ENCODE measurements around the gene CREB3L1.

CREB3L1 gene

DNA sequence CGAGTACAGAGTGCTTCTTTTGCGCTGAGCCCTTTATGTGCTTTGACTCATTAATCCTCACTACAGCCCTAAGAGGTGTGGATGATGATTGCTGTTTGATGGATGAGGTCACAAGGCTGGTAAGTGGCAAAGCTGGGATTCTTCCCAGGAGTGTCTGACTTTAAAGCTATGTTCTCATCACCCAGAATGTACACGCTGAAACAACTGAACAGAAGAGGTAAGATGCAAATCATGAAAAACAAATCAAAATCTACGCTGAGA is 37.7 kb upstream of the CREB3L1 start:
- peaks cover 19% of the 10 kb centered on the region for H3K4me1 ChIP-seq (ENCODE audit: control insufficient read depth, insufficient read depth, low read length)
- H3K27ac ChIP-seq (ENCODE audit: insufficient read depth, low read depth, low read length, poor library complexity, severe bottlenecking): no peak overlapping the region
- 94 to 96% methylated on average over 3 to 4 of the region's 4 CpGs for WGBS, 2 experiments

DNA sequence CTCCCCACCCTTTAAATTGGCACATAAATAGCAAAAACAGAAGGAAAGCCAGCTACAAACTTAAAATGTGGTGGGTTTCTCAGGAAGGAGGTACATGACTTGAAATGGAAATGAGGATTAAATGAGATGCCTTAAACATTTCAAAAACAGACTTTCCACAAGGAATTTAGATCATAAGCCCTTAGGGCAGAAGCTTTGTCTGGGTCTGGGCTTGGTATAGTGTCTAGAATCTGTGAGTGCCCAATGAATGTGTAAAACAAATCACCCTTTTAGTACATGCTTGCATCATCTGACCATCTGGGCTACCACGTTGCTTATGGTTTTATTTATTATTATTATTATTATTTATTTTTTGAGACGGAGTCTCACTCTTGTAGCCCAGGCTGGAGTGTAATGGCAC is 37.1 kb upstream of the CREB3L1 start:
- no peaks in the 10 kb centered on the region for H3K36me3 ChIP-seq (ENCODE audit: control insufficient read depth, insufficient read depth, low read length)
- WGBS, 2 experiments: 100% methylated on average over 1 of the region's 2 CpGs
- peaks cover 35% of the 10 kb centered on the region for H3K27me3 ChIP-seq (ENCODE audit: control insufficient read depth, insufficient read depth, low read length, poor library complexity, severe bottlenecking)
- no peak overlapping the region for H3K4me3 ChIP-seq (ENCODE audit: insufficient read depth, low read depth, low read length)
- no peak overlapping the region for H3K27ac ChIP-seq (ENCODE audit: insufficient read depth, low read depth, low read length, poor library complexity, severe bottlenecking)
- H3K9me3 ChIP-seq (ENCODE audit: control insufficient read depth, low read length): no peaks in the 10 kb centered on the region
- H3K4me1 ChIP-seq (ENCODE audit: control insufficient read depth, insufficient read depth, low read length): peaks cover 18% of the 10 kb centered on the region

More for the DNA sequence above, 37.7 kb upstream of the CREB3L1 start:
- Histone ChIP-seq H3K27me3 (ENCODE audit: control insufficient read depth, insufficient read depth, low read length, poor library complexity, severe bottlenecking) (peaks cover 35% of the 10 kb centered on the region), H3K36me3 (ENCODE audit: control insufficient read depth, insufficient read depth, low read length) (no peaks in the 10 kb centered on the region), H3K4me3 (ENCODE audit: insufficient read depth, low read depth, low read length) (no peak overlapping the region), H3K9me3 (ENCODE audit: control insufficient read depth, low read length) (no peaks in the 10 kb centered on the region)

DNA sequence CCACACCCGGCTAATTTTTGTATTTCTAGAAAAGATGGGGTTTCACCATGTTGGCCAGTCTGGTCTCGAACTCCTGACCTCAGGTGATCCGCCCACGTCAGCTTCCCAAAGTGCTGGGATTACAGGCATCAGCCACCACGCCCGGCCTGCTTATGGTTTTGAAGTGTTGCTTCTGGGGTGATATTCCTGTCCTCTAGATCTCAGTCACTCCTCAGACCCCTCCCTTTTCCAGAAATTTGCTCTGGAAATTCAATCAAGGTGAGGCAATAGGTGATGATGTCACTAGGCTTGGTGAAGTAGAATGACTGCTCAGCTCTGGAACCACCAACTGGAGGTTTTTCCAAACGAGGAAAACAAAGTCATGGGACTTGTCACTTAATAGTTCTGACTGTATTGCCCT is 36.6 kb upstream of the CREB3L1 start:
- peaks cover 33% of the 10 kb centered on the region for H3K27me3 ChIP-seq (ENCODE audit: control insufficient read depth, insufficient read depth, low read length, poor library complexity, severe bottlenecking)
- no peak overlapping the region for H3K27ac ChIP-seq (ENCODE audit: insufficient read depth, low read depth, low read length, poor library complexity, severe bottlenecking)
- 88 to 95% methylated on average over 7 of the region's 7 CpGs for WGBS, 2 experiments
- H3K9me3 ChIP-seq (ENCODE audit: control insufficient read depth, low read length): no peaks in the 10 kb centered on the region
- H3K36me3 ChIP-seq (ENCODE audit: control insufficient read depth, insufficient read depth, low read length): no peaks in the 10 kb centered on the region
- no peak overlapping the region for H3K4me3 ChIP-seq (ENCODE audit: insufficient read depth, low read depth, low read length)
- H3K4me1 ChIP-seq (ENCODE audit: control insufficient read depth, insufficient read depth, low read length): peaks cover 18% of the 10 kb centered on the region

DNA sequence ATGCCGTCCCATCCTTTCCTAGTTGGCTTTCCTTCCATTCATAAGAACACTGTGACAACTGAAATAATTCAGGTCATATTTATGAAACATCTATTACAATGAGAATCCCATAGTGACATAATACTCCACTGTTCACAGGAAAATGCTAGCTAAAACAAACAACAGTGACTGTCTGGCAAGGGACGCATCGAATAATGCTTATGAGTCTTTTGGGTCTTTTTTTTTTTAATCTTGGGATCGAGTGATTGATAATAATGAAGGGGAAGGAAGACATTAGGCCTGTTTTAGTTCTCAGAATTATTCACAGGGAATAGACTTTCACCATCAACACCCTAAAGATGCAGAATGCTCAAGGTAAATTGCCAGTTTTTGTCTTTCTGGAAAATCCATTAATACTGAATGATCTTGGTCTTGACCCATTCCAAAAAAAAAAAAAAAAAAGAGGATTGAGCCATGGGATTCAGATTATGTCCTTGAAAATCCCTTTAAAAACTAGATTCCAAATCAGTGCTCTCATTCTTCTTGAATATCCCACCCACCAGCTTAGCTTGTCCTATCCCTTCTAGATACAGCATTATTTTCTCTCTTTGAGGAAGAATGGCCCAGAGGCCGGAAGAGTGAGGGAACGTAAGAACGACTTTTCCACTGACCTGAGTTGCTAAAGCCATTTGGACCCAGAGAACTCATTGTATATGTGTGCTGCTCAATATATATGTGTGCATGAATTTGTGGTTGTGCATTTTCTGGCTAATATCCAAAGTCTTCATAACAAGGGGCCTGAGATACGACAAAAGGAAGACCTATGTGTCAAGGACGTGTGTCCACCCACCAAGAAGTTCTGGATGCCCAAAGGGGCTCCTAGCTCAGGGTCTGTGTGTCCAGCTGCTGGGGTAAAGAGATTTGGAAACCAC is 35.2 kb upstream of the CREB3L1 start:
- 86% methylated on average over 9 of the region's 9 CpGs for WGBS, 2 experiments

DNA sequence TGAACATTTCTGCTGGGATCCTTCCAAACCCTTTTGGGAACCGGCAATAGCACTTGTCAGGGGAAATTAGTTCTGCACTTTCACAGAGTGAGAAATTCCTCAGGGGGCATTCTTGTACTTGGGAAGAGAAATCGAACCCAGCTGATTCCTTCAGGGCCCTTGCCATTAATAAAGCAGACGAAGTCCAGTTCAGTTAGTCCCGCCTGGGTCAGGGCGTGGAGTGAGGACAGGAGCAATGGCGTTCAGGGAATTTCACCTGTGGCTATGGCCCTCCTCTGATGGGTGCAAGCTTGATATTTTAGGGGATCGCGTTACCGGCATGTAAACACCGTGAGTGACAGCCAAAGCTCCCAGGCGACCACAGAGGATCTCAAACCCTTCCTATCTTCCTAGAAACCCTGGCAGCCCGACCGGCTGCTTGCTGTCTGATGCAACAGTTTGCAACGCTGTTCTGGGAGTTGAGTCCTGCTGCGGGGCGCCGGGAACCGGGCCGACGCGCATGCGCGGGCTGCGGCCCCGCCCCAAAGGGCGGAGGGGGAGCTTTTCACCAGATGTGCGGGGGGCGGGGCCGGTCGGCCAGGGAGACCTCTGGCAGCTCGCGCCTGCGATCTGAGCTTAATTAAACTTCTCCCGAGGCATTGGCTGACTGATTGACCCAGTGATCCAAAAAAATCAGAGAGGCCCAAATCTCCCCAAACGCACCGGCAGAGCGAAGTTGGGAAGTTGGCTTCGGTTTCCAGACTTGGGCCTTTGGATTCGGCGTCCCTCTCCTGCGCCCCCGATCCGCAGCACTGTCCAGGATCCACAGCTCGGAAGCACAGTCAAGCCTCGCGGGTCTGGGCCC is 34.3 kb upstream of the CREB3L1 start:
- Histone ChIP-seq H3K4me3 (ENCODE audit: insufficient read depth, low read depth, low read length) (peak overlapping the region; percentile 35), H3K4me1 (ENCODE audit: control insufficient read depth, insufficient read depth, low read length) (peaks cover 13% of the 10 kb centered on the region), H3K27ac (ENCODE audit: insufficient read depth, low read depth, low read length, poor library complexity, severe bottlenecking) (peak overlapping the region; percentile 95), H3K9me3 (ENCODE audit: control insufficient read depth, low read length) (no peaks in the 10 kb centered on the region), H3K36me3 (ENCODE audit: control insufficient read depth, insufficient read depth, low read length) (no peaks in the 10 kb centered on the region), H3K27me3 (ENCODE audit: control insufficient read depth, insufficient read depth, low read length, poor library complexity, severe bottlenecking) (peaks cover 10% of the 10 kb centered on the region)
- 2% methylated on average over 46 of the region's 46 CpGs for WGBS, 2 experiments

More for the DNA sequence above, 35.2 kb upstream of the CREB3L1 start:
- H3K4me3 ChIP-seq (ENCODE audit: insufficient read depth, low read depth, low read length): peak overlapping the region; percentile 35
- H3K9me3 ChIP-seq (ENCODE audit: control insufficient read depth, low read length): no peaks in the 10 kb centered on the region
- peak overlapping the region; percentile 95 for H3K27ac ChIP-seq (ENCODE audit: insufficient read depth, low read depth, low read length, poor library complexity, severe bottlenecking)
- H3K27me3 ChIP-seq (ENCODE audit: control insufficient read depth, insufficient read depth, low read length, poor library complexity, severe bottlenecking): peaks cover 18% of the 10 kb centered on the region
- H3K4me1 ChIP-seq (ENCODE audit: control insufficient read depth, insufficient read depth, low read length): peaks cover 14% of the 10 kb centered on the region
- H3K36me3 ChIP-seq (ENCODE audit: control insufficient read depth, insufficient read depth, low read length): no peaks in the 10 kb centered on the region

DNA sequence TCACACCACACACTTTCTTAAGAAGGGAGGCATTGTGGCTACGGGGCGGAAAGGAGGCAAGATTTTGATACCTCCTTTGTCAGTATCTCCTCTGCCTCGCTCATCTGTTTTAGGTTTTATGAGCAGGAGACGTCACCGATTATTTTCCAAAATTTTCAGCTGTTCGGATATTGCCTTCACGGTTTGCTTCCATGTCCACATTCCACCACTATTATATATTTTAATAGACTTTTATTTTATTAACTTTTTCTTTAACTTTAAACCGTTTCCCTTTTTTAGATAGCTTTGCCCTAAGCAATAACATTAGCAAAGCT is 33.7 kb upstream of the CREB3L1 start:
- Histone ChIP-seq H3K4me3 (ENCODE audit: insufficient read depth, low read depth, low read length) (peak overlapping the region; percentile 35), H3K27me3 (ENCODE audit: control insufficient read depth, insufficient read depth, low read length, poor library complexity, severe bottlenecking) (peaks cover 4% of the 10 kb centered on the region), H3K9me3 (ENCODE audit: control insufficient read depth, low read length) (no peaks in the 10 kb centered on the region), H3K4me1 (ENCODE audit: control insufficient read depth, insufficient read depth, low read length) (peaks cover 13% of the 10 kb centered on the region), H3K36me3 (ENCODE audit: control insufficient read depth, insufficient read depth, low read length) (no peaks in the 10 kb centered on the region), H3K27ac (ENCODE audit: insufficient read depth, low read depth, low read length, poor library complexity, severe bottlenecking) (peak overlapping the region; percentile 95)
- 51 to 58% methylated on average over 6 to 7 of the region's 8 CpGs for WGBS, 2 experiments

DNA sequence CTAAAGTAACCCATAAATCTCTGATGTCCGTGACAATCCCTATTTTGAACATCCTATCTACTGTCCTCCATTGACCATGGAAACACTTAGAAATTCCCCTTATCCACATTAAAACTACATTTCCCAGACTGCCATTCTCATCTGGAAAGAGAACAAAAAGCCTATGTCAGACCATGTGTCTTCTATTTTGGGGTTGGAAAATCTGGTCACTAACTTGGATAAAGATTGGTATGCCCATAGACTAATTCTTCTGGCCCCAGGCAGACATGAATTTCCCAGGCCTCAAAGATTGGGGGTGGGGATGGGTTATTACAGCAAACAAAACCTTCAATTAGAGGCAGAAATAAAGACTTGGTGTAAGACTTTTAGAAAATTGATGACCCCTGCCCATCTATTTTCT is 30.9 kb upstream of the CREB3L1 start:
- Histone ChIP-seq H3K27ac (ENCODE audit: insufficient read depth, low read depth, low read length, poor library complexity, severe bottlenecking) (no peak overlapping the region), H3K36me3 (ENCODE audit: control insufficient read depth, insufficient read depth, low read length) (no peaks in the 10 kb centered on the region), H3K9me3 (ENCODE audit: control insufficient read depth, low read length) (no peaks in the 10 kb centered on the region), H3K27me3 (ENCODE audit: control insufficient read depth, insufficient read depth, low read length, poor library complexity, severe bottlenecking) (no peaks in the 10 kb centered on the region), H3K4me1 (ENCODE audit: control insufficient read depth, insufficient read depth, low read length) (peaks cover 4% of the 10 kb centered on the region), H3K4me3 (ENCODE audit: insufficient read depth, low read depth, low read length) (no peak overlapping the region)
- 88 to 92% methylated on average over 1 of the region's 1 CpG for WGBS, 2 experiments

DNA sequence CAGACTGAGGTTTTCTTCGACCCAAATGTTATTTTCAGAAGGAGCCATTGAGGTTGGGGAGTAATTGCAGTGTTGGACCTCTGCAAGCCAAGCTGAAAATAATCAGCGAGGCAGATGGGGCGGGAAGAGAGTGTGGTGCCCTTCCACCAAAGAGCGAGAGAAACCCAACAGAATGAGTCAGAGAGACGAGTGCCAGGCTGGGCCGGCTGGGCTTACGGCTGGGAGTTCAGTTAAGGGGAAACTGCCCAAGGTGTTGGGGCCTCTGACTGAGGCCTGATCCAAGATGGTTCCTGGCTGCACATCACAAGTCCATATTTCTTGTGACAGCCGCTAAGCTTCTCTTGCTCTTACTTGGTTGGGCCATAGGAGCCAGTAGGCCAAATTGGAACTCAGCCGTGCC is 30.4 kb upstream of the CREB3L1 start:
- no peak overlapping the region for H3K27ac ChIP-seq (ENCODE audit: insufficient read depth, low read depth, low read length, poor library complexity, severe bottlenecking)
- H3K4me3 ChIP-seq (ENCODE audit: insufficient read depth, low read depth, low read length): no peak overlapping the region

DNA sequence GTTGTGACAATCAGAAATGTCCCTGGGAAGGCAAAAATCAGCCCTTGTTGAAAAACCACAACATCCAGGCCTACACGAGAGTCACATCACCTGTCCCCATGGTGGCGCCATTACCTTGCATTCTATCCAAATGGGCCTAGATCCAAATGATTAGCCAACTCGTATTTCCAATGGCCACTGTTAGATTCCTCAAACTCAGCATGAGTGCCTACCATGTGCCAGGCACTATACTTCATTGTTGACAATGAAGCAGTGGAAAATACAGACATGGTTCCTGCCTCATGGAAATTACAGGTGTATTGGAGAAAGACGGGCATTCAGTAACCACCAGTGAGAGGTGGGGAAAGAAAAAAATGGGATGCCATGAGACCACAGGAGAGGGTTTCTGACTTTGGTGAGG is 29.8 kb upstream of the CREB3L1 start:
- no peaks in the 10 kb centered on the region for H3K9me3 ChIP-seq (ENCODE audit: control insufficient read depth, low read length)
- whole genome bisulfite sequencing, 2 experiments: 42 to 43% methylated on average over 4 of the region's 4 CpGs
- H3K27me3 ChIP-seq (ENCODE audit: control insufficient read depth, insufficient read depth, low read length, poor library complexity, severe bottlenecking): no peaks in the 10 kb centered on the region
- H3K36me3 ChIP-seq (ENCODE audit: control insufficient read depth, insufficient read depth, low read length): no peaks in the 10 kb centered on the region
- peaks cover 4% of the 10 kb centered on the region for H3K4me1 ChIP-seq (ENCODE audit: control insufficient read depth, insufficient read depth, low read length)
- no peak overlapping the region for H3K4me3 ChIP-seq (ENCODE audit: insufficient read depth, low read depth, low read length)
- no peak overlapping the region for H3K27ac ChIP-seq (ENCODE audit: insufficient read depth, low read depth, low read length, poor library complexity, severe bottlenecking)

More for the DNA sequence above, 30.4 kb upstream of the CREB3L1 start:
- Histone ChIP-seq H3K27me3 (ENCODE audit: control insufficient read depth, insufficient read depth, low read length, poor library complexity, severe bottlenecking) (no peaks in the 10 kb centered on the region), H3K9me3 (ENCODE audit: control insufficient read depth, low read length) (no peaks in the 10 kb centered on the region), H3K36me3 (ENCODE audit: control insufficient read depth, insufficient read depth, low read length) (no peaks in the 10 kb centered on the region), H3K4me1 (ENCODE audit: control insufficient read depth, insufficient read depth, low read length) (peaks cover 4% of the 10 kb centered on the region)
- 89 to 90% methylated on average over 9 of the region's 9 CpGs for WGBS, 2 experiments

DNA sequence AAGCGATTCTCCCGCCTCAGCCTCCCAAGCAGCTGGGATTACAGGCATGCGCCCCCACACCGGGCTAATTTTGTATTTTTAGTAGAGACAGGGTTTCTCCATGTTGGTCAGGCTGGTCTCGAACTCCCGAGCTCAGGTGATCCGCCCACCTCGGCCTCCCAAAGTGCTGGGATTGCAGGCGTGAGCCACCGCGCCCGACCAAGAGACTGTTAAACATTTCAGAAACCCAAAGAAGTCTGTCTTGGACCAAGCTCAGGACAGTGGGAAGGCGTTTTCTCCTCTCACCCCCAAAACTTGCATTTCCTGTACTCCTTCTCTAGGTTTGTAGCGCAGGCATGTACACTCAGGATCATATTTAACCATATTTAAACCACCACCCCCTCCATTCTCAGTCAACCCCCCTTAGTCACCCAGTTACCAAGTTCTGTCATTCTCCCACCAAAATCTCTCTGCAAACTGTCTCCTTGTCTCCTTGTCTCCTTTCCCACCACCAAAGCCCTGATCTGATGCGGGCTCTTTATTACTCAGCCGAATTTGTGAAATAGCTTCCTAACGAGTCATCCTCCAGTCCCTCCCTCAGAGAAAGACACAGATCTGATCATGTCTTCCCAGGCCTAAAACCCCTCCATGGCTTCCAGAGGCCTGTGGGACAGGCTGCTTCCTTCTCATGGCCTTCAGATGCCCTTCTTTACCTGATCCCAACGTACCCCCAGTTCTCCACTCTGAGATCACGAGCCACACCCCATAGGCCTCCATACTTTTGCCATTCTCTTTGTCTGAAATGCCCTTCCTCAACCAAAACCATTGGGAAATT is 29.0 kb upstream of the CREB3L1 start:
- H3K27ac ChIP-seq (ENCODE audit: insufficient read depth, low read depth, low read length, poor library complexity, severe bottlenecking): peak overlapping the region; percentile 6
- H3K9me3 ChIP-seq (ENCODE audit: control insufficient read depth, low read length): no peaks in the 10 kb centered on the region
- 84 to 88% methylated on average over 19 of the region's 19 CpGs for WGBS, 2 experiments
- H3K36me3 ChIP-seq (ENCODE audit: control insufficient read depth, insufficient read depth, low read length): no peaks in the 10 kb centered on the region
- no peaks in the 10 kb centered on the region for H3K27me3 ChIP-seq (ENCODE audit: control insufficient read depth, insufficient read depth, low read length, poor library complexity, severe bottlenecking)
- H3K4me3 ChIP-seq (ENCODE audit: insufficient read depth, low read depth, low read length): no peak overlapping the region
- H3K4me1 ChIP-seq (ENCODE audit: control insufficient read depth, insufficient read depth, low read length): peaks cover 4% of the 10 kb centered on the region
